ENCODE data around the gene SYT1. TPM values are rescaled to one million over a fixed set of nuclear protein-coding genes. Genes with fewer than 3 reads are reported as not detected.
"Not testable (repeated sequence)": the region's sequence is repeated elsewhere in the genome, so short reads cannot be mapped to it uniquely, and the experiment has no call there.

The SYT1 gene
- total and polyA plus RNA-seq, 7 donors = 2.8 to 20.0 (median 10.6) TPM; not detected in 1

GRCh38 chr12:79426121-79426520 is 561.5 kb downstream of the SYT1 start:
- H3K9me3 ChIP-seq = no peaks in the 10 kb centered on the region
- no peak overlapping the region for H3K4me3 ChIP-seq
- intact Hi-C loops (cut with DNase I) = no loop called here
- no peak overlapping the region for H3K27ac ChIP-seq
- peaks cover 0 to 27% (median 2%) of the 10 kb centered on the region in 4 donors for H3K4me1 ChIP-seq
- no peak for TF ChIP-seq POLR2AphosphoS5 (IDR thresholded peaks at IDR 0.05)
- no peak for TF ChIP-seq CTCF (IDR thresholded peaks at IDR 0.05)
- no peak for TF ChIP-seq EP300 (IDR thresholded peaks at IDR 0.05)
- TF ChIP-seq POLR2A (IDR thresholded peaks at IDR 0.05) = no peak
- H3K36me3 ChIP-seq = no peaks in the 10 kb centered on the region
- H3K27me3 ChIP-seq = no peaks in the 10 kb centered on the region
- no peak for DNase-seq

DNA sequence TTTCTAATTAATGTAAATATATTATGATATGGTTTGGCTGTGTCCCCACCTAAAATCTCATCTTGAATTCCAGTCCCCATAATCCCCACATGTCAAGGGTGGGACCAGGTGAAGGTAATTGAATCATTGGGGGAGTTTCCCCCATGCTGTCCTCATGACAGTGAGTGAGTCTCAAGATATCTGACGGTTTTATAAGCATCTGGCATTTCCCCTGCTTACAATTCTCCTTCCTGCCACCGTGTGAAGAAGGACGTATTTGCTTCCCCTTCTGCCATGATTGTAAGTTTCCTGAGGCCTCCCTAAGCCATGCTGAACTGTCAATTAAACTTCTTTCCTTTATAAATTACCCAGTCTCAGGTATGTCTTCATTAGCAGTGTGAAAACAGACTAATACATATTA is 562.2 kb downstream of the SYT1 start:
- H3K4me3 ChIP-seq; DNase-seq; H3K9me3 ChIP-seq; H3K27ac ChIP-seq; H3K36me3 ChIP-seq; H3K27me3 ChIP-seq; intact Hi-C loops (cut with DNase I): not testable (repeated sequence)
- WGBS, 2 donors = 49 to 73% methylated on average over 3 of the region's 3 CpGs
- H3K4me1 ChIP-seq = peaks cover 0 to 22% (median 2%) of the 10 kb centered on the region in 4 donors

DNA sequence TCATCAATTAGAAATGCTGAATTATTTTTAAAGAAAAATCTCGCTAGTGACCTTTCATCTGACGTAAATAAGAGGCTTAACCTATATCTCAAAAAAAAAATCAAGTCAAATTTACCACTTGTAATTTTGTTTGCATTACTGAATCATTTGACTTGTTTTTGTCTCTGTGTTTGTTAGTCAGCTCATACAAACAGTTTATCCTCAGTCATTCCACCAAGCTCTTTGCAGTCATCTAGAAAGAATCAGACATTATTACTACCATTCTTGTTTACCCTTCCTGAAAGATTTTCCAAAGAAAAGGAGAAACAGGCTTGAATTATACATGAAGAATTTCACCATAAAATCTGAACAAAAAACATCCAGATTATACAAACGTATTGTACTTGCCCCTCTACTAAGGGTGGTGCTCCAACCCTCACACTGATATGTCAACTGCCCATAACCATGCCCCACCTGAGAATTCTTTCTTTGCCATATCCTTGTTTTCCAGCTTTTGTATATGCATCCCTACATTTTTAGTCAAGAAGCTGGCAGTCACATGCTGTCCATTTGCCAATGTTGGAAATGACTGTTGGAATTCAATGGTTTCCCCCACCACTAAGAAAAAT is 569.0 kb downstream of the SYT1 start:
- no peak for DNase-seq
- H3K4me1 ChIP-seq = no peaks in the 10 kb centered on the region
- no peak overlapping the region for H3K27ac ChIP-seq
- H3K36me3 ChIP-seq = no peaks in the 10 kb centered on the region
- no peaks in the 10 kb centered on the region for H3K9me3 ChIP-seq
- intact Hi-C loops (cut with DNase I) = no loop called here
- H3K4me3 ChIP-seq = no peak overlapping the region
- no peak for TF ChIP-seq EP300 (IDR thresholded peaks at IDR 0.05)
- H3K27me3 ChIP-seq = no peaks in the 10 kb centered on the region
- WGBS, 2 donors = 83 to 86% methylated on average over 3 of the region's 3 CpGs

GRCh38 chr12:79434561-79434960 is 570.0 kb downstream of the SYT1 start:
- intact Hi-C loops (cut with DNase I) = no loop called here
- Histone ChIP-seq H3K27me3 (no peaks in the 10 kb centered on the region), H3K9me3 (no peaks in the 10 kb centered on the region), H3K36me3 (no peaks in the 10 kb centered on the region), H3K27ac (no peak overlapping the region), H3K4me3 (no peak overlapping the region), H3K4me1 (peaks cover 0 to 7% (median 4%) of the 10 kb centered on the region in 4 donors)
- no peak for DNase-seq
- TF ChIP-seq CTCF (IDR thresholded peaks at IDR 0.05) = no peak
- TF ChIP-seq EP300 (IDR thresholded peaks at IDR 0.05) = no peak
- no peak for TF ChIP-seq POLR2A (IDR thresholded peaks at IDR 0.05)
- no peak for TF ChIP-seq POLR2AphosphoS5 (IDR thresholded peaks at IDR 0.05)
- 92 to 98% methylated on average over 1 of the region's 1 CpG for WGBS, 2 donors

DNA sequence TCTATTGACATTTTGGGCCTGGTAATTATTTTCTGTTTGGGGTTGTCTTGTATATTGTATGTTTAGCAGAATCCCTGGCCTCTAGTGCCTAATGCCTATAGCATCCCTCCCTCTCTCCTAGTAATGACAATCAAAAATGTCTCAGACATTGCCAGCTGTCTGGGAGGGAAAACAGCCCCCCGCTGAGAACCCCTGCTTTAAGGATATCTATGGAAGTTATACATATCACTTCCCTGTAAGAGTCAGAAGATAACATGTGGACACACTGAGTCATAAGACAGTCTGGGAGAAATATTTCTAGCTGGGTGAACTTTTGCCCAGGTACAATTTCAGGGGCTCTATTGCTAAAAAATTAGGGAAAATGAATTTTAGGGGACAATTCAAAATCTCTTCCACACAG is 571.2 kb downstream of the SYT1 start:
- TF ChIP-seq EP300 (IDR thresholded peaks at IDR 0.05) (no peak), POLR2AphosphoS5 (IDR thresholded peaks at IDR 0.05) (no peak), CTCF (IDR thresholded peaks at IDR 0.05) (no peak), POLR2A (IDR thresholded peaks at IDR 0.05) (no peak)
- Histone ChIP-seq H3K36me3 (no peaks in the 10 kb centered on the region), H3K27me3 (no peaks in the 10 kb centered on the region), H3K4me1 (peaks cover 0 to 13% (median 10%) of the 10 kb centered on the region in 4 donors), H3K27ac (no peak overlapping the region), H3K4me3 (no peak overlapping the region), H3K9me3 (no peaks in the 10 kb centered on the region)
- 97 to 98% methylated on average over 1 of the region's 1 CpG for WGBS, 2 donors
- DNase-seq = no peak
- intact Hi-C loops (cut with DNase I) = no loop called here

Measured in sigmoid colon (tissue), 7 donors.